Effector memory CD4-positive, alpha-beta T cell (primary cell): ENCODE results near the gene ATG7.
"Not testable (repeated sequence)": the region's sequence is repeated elsewhere in the genome, so short reads cannot be mapped to it uniquely, and the experiment has no call there.

Experiments used
- DNase-seq, 3 donors: peaks; one replicate each; pipeline ENCODE4 v3.0.0-alpha.2; 2020
- H3K27ac ChIP-seq: 2 replicates; pipeline ENCODE4 v1.7.0; 2013; ENCODE audit warnings: mild to moderate bottlenecking, low read length, moderate library complexity; ENCODE audit not compliant: insufficient read depth, poor library complexity, severe bottlenecking
- H3K27me3 ChIP-seq: replicated peaks from 2 replicates; pipeline ENCODE4 v1.7.0; 2013; ENCODE audit warnings: mild to moderate bottlenecking, low read length; ENCODE audit not compliant: insufficient read depth, control insufficient read depth, poor library complexity, severe bottlenecking
- H3K36me3 ChIP-seq: 2 replicates; pipeline ENCODE4 v1.7.0; 2013; ENCODE audit warnings: mild to moderate bottlenecking, low read length, moderate library complexity; ENCODE audit not compliant: control insufficient read depth, insufficient read depth
- H3K4me1 ChIP-seq: 2 replicates; pipeline ENCODE4 v1.7.0; 2013; ENCODE audit warnings: low read length, mild to moderate bottlenecking; ENCODE audit not compliant: control insufficient read depth, insufficient read depth, poor library complexity, severe bottlenecking
- H3K4me3 ChIP-seq: 2 replicates; pipeline ENCODE4 v1.7.0; 2013; ENCODE audit warnings: low read length, low read depth, mild to moderate bottlenecking; ENCODE audit not compliant: insufficient read depth, poor library complexity, severe bottlenecking
- H3K9me3 ChIP-seq: 2 replicates; pipeline ENCODE4 v1.7.0; 2013; ENCODE audit warnings: mild to moderate bottlenecking, low read length, moderate library complexity; ENCODE audit not compliant: control insufficient read depth

Gene ATG7

GRCh38 chr3:11507719-11508118 is 235.5 kb downstream of the ATG7 start:
- Histone ChIP-seq H3K9me3 (no peaks in the 10 kb centered on the region), H3K4me3 (no peak overlapping the region), H3K27me3 (no peaks in the 10 kb centered on the region), H3K27ac (no peak overlapping the region), H3K36me3 (no peaks in the 10 kb centered on the region), H3K4me1 (no peaks in the 10 kb centered on the region)
- DNase-seq = no peak

- DNase-seq = no peak
- no peak overlapping the region for H3K4me3 ChIP-seq
- no peaks in the 10 kb centered on the region for H3K36me3 ChIP-seq
- no peaks in the 10 kb centered on the region for H3K4me1 ChIP-seq
- no peaks in the 10 kb centered on the region for H3K27me3 ChIP-seq
- H3K27ac ChIP-seq = no peak overlapping the region
- H3K9me3 ChIP-seq = no peaks in the 10 kb centered on the region
Observed at GRCh38 chr3:11508346-11509172, 236.4 kb downstream of the ATG7 start.

- no peaks in the 10 kb centered on the region for H3K27me3 ChIP-seq
- H3K27ac ChIP-seq = no peak overlapping the region
- no peaks in the 10 kb centered on the region for H3K36me3 ChIP-seq
- no peaks in the 10 kb centered on the region for H3K4me1 ChIP-seq
- no peaks in the 10 kb centered on the region for H3K9me3 ChIP-seq
- no peak overlapping the region for H3K4me3 ChIP-seq
- no peak for DNase-seq
Observed at GRCh38 chr3:11509173-11510000, 237.2 kb downstream of the ATG7 start.

GRCh38 chr3:11510001-11510340 is 237.8 kb downstream of the ATG7 start:
- DNase-seq = no peak
- Histone ChIP-seq H3K4me1 (no peaks in the 10 kb centered on the region), H3K27me3 (no peaks in the 10 kb centered on the region), H3K36me3 (no peaks in the 10 kb centered on the region), H3K9me3 (no peaks in the 10 kb centered on the region), H3K4me3 (no peak overlapping the region), H3K27ac (no peak overlapping the region)

- no peak overlapping the region for H3K4me3 ChIP-seq
- H3K27ac ChIP-seq = no peak overlapping the region
- no peaks in the 10 kb centered on the region for H3K27me3 ChIP-seq
- no peak for DNase-seq
- no peaks in the 10 kb centered on the region for H3K4me1 ChIP-seq
- H3K36me3 ChIP-seq = no peaks in the 10 kb centered on the region
- H3K9me3 ChIP-seq = no peaks in the 10 kb centered on the region
Observed at GRCh38 chr3:11510356-11510755, 238.2 kb downstream of the ATG7 start.

GRCh38 chr3:11511606-11512005 is 239.4 kb downstream of the ATG7 start:
- H3K36me3 ChIP-seq, H3K27ac ChIP-seq, DNase-seq, H3K9me3 ChIP-seq, H3K4me3 ChIP-seq, H3K4me1 ChIP-seq, H3K27me3 ChIP-seq: not testable (repeated sequence)

- not testable (repeated sequence) for H3K4me1 ChIP-seq, H3K27ac ChIP-seq, H3K4me3 ChIP-seq, DNase-seq, H3K9me3 ChIP-seq, H3K36me3 ChIP-seq, H3K27me3 ChIP-seq
Observed at GRCh38 chr3:11513125-11513816, 241.1 kb downstream of the ATG7 start.

GRCh38 chr3:11513817-11514135 is 241.6 kb downstream of the ATG7 start:
- Histone ChIP-seq H3K27ac (no peak overlapping the region), H3K27me3 (no peaks in the 10 kb centered on the region), H3K4me3 (no peak overlapping the region), H3K9me3 (no peaks in the 10 kb centered on the region), H3K36me3 (no peaks in the 10 kb centered on the region), H3K4me1 (no peaks in the 10 kb centered on the region)
- DNase-seq = no peak

- Histone ChIP-seq H3K27me3 (no peaks in the 10 kb centered on the region), H3K36me3 (no peaks in the 10 kb centered on the region), H3K4me1 (no peaks in the 10 kb centered on the region), H3K27ac (no peak overlapping the region), H3K4me3 (no peak overlapping the region), H3K9me3 (no peaks in the 10 kb centered on the region)
- no peak for DNase-seq
Observed at GRCh38 chr3:11514191-11514821, 242.1 kb downstream of the ATG7 start.
